Thoracic aorta (tissue), 2 donors: ENCODE results near the gene TM2D1. TPM values are rescaled to one million over a fixed set of nuclear protein-coding genes. Genes with fewer than 3 reads are reported as not detected.

Source experiments
- ATAC-seq: fragments of 150-250 bp; one replicate; pipeline ENCODE4 v1.8.0; 2017; ENCODE audit warnings: low read depth; ENCODE audit not compliant: insufficient number of reproducible peaks, low FRiP score
- DNase-seq: peaks from one replicate; pipeline ENCODE4 v3.0.0-alpha.2; 2020; ENCODE audit warnings: low spot score
- H3K27ac ChIP-seq, 2 donors: fragments of 200-600 bp; sonication (generic); 1 replicate in 1 of 2; 2 replicates in 1 of 2; pipeline ENCODE4 v1.5.1; 2016; ENCODE audit warnings: mild to moderate bottlenecking in 2 of 2, moderate library complexity in 2 of 2
- H3K27me3 ChIP-seq: fragments of 200-600 bp; sonication (generic); replicated peaks from 2 replicates; pipeline ENCODE4 v1.6.0; 2016; ENCODE audit warnings: mild to moderate bottlenecking; ENCODE audit not compliant: insufficient read depth
- H3K36me3 ChIP-seq: fragments of 200-600 bp; sonication (generic); one replicate; pipeline ENCODE4 v1.5.1; 2016
- H3K4me1 ChIP-seq, 2 donors: fragments of 200-600 bp; sonication (generic); 1 replicate in 1 of 2; 2 replicates in 1 of 2; pipeline versions ENCODE4 v1.5.1 to v1.6.0; 2016; ENCODE audit warnings: low read depth in 2 of 2, mild to moderate bottlenecking in 1 of 2; ENCODE audit not compliant: control insufficient read depth in 1 of 2
- H3K4me3 ChIP-seq: fragments of 200-600 bp; sonication (generic); 2 replicates; pipeline ENCODE4 v1.5.1; 2016; ENCODE audit warnings: mild to moderate bottlenecking
- H3K9me3 ChIP-seq: fragments of 200-600 bp; sonication (generic); 2 replicates; pipeline ENCODE4 v1.5.1; 2016
- total RNA-seq, 2 donors: library from RNA; depleted of rRNA; stranded (reverse); fragments of >200 nt; gene quantifications; one replicate each; pipeline versions ENCODE4 v1.1.0 to v1.2.3, GENCODE V29; 2016
- TF ChIP-seq, protein P1 (sequence below): fragments of 200-600 bp; sonication (generic); IDR thresholded peaks from one replicate; pipeline ENCODE4 v1.5.1; 2019; ENCODE audit warnings: antibody characterized with exemption

TM2D1 gene
- total RNA-seq, 2 donors from 2014 or later: 93.7 to 114 TPM

DNA sequence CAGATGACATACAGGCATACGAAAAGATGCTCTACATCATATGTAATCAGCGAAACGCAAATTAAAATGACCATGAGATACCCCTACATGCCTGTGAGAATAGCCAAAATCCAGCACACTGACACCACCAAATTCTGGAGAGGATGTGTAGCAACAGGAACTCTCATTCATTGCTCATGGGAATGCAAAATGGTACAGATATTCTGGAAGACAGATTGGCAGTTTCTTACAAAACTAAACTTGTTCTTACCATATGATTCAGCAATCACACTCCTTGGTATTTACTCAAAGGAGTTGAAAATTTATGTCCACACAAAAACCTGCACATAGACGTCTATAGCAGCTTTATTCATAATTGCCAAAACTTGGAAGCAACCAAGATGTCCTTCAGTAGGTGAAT, 52.6 kb downstream of the TM2D1 start:
- Histone ChIP-seq H3K36me3 (no peaks in the 10 kb centered on the region), H3K27ac (no peak overlapping the region), H3K9me3 (no peaks in the 10 kb centered on the region), H3K27me3 (no peaks in the 10 kb centered on the region), H3K4me3 (no peak overlapping the region), H3K4me1 (no peaks in the 10 kb centered on the region)
- TF ChIP-seq, protein P1, sequence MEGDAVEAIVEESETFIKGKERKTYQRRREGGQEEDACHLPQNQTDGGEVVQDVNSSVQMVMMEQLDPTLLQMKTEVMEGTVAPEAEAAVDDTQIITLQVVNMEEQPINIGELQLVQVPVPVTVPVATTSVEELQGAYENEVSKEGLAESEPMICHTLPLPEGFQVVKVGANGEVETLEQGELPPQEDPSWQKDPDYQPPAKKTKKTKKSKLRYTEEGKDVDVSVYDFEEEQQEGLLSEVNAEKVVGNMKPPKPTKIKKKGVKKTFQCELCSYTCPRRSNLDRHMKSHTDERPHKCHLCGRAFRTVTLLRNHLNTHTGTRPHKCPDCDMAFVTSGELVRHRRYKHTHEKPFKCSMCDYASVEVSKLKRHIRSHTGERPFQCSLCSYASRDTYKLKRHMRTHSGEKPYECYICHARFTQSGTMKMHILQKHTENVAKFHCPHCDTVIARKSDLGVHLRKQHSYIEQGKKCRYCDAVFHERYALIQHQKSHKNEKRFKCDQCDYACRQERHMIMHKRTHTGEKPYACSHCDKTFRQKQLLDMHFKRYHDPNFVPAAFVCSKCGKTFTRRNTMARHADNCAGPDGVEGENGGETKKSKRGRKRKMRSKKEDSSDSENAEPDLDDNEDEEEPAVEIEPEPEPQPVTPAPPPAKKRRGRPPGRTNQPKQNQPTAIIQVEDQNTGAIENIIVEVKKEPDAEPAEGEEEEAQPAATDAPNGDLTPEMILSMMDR: no peak
- ATAC-seq (no peak), DNase-seq (no peak)

DNA sequence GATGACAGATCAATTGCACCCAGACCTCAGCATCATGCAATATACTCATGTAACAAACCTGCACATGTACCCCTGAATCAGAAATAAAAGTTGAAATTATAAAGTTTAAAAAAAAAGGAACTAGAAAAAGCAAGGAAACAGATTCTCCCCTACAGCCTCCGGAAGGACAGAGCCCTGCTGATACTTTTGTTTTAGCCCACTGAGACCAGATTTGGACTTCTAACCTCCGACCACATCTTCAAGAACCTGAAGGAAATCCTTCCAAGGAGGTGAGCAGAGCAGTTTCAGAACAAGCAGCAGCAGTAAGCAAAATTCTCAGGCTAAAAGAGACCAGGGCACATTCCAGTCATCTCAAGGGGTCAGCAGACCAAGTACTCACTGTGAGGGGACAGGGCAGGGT, 54.5 kb downstream of the TM2D1 start:
- DNase-seq (no peak), ATAC-seq (no peak)
- no peak overlapping the region for H3K4me3 ChIP-seq
- TF ChIP-seq, protein P1: no peak
- no peaks in the 10 kb centered on the region for H3K36me3 ChIP-seq
- H3K27ac ChIP-seq: no peak overlapping the region
- no peaks in the 10 kb centered on the region for H3K9me3 ChIP-seq
- no peaks in the 10 kb centered on the region for H3K27me3 ChIP-seq
- H3K4me1 ChIP-seq: no peaks in the 10 kb centered on the region

DNA sequence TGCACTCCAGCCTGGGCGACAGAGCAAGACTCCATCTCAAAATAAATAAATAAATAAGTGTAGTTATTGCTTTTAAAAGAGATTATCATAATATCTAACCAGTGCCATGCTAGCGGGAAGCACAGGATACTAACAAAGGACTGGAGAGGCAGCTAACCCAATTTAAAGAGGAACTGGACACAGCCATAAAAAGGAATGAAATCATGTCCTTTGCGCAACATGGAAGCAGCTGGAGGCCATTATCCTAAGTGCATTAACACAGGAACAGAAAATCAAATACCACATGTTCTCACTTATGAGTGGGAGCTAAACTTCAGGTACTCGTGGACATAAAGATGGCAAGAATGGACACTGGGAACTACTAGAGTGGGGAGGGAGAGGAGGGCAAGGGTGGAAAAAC, 54.9 kb downstream of the TM2D1 start:
- Histone ChIP-seq H3K27me3 (no peaks in the 10 kb centered on the region), H3K27ac (no peak overlapping the region), H3K9me3 (no peaks in the 10 kb centered on the region), H3K4me3 (no peak overlapping the region), H3K4me1 (no peaks in the 10 kb centered on the region), H3K36me3 (no peaks in the 10 kb centered on the region)
- TF ChIP-seq, protein P1: no peak
- ATAC-seq (no peak), DNase-seq (no peak)

DNA sequence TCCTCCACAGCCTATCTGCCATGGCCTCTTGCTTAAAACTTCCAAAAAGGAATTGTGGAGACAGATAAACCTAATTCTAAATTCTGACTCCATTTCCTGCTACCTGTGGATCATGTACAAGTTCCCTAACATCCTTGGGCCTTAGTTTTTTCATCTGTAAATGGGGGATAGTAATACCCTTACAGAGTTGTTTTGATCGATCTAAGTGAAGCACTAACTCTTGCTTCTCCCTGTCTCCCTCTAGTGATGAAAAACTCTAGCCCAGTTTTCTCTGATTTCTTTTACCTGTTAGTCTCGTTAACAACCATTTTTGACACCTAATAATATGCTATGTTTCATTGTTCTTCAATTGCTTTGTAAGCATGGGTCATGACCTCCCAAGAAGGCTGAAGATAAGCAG, 65.9 kb downstream of the TM2D1 start:
- Histone ChIP-seq H3K9me3 (no peaks in the 10 kb centered on the region), H3K27ac (no peak overlapping the region), H3K36me3 (no peaks in the 10 kb centered on the region), H3K4me1 (no peaks in the 10 kb centered on the region), H3K27me3 (no peaks in the 10 kb centered on the region), H3K4me3 (no peak overlapping the region)
- ATAC-seq (no peak), DNase-seq (no peak)
- TF ChIP-seq, protein P1: no peak

DNA sequence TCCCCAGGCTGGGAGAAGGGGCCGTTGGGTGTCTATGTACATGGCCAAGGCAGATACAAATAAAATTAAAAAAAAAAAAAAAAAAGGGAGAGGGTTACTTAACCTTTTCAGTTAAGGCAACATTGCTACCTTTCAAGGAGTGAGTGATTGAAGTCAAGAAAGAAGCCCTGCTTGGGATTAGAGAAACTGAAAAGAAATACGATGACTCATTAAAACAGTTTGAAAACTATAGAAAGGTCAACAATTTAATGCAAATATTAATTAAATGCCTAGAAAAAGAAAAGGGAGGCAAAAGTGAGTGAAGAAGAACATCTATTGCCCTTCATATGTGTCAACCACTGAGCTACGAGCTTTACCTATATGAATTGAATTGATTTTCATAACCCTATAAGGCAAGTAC, 69.5 kb downstream of the TM2D1 start:
- DNase-seq (no peak), ATAC-seq (no peak)
- TF ChIP-seq, protein P1: no peak
- H3K27me3 ChIP-seq: no peaks in the 10 kb centered on the region
- no peaks in the 10 kb centered on the region for H3K36me3 ChIP-seq
- H3K27ac ChIP-seq: no peak overlapping the region
- no peaks in the 10 kb centered on the region for H3K4me1 ChIP-seq
- no peaks in the 10 kb centered on the region for H3K9me3 ChIP-seq
- no peak overlapping the region for H3K4me3 ChIP-seq
